Stromal cell of bone marrow (primary cell): ENCODE results near the gene SLC45A2.

Experiments used
- DNase-seq: peaks from one replicate; pipeline ENCODE4 v3.0.0-alpha.2; 2012; ENCODE audit warnings: low read depth

The SLC45A2 gene

GRCh38 chr5:34007621-34008600, 23.4 kb upstream of the SLC45A2 start, which contains the start of gene AMACR:
AMACR (minus strand) TSS chr5:34008050; CDS start chr5:34008019, 31 bp downstream.
- DNase-seq = peak; percentile 85

DNA sequence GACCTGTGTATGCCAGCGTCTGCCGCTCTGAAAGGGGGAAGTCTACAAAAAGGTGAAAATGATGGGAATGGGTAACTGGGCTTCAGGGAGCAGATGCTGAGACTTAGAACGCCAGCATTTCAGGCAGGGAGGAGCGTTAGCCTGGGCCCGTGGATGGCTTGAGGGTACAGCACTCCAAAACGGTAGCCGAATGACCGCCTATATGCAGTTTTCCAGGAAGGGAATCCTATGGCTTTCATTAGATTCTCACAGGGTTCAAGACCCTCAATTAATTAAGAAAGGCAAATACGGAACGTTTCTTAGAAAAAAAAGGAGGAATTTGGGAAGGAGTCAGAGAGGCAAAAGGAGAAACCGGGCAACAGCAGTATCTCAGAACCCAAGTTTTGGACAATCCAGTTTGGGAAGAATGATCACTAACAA, 22.7 kb upstream of the SLC45A2 start:
- DNase-seq = no peak

DNA sequence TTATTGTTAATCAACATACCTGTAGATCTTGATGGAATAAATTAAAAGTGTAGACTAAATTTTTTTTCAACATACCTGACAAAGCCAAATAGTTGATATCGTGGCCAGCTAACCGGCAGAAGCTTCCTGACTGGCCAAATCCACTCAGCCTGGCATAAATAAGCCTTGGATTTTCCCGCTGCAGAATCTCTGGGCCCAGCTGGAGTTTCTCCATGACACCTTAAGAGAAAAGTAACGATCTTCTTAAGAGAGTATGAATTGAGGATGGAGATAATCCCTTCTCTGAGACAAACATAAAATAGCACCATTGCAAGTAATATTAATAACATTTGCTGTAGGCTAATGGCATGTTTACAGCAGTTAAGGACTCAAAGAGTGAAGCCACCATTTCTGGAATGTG, 21.2 kb upstream of the SLC45A2 start:
- DNase-seq = no peak

- no peak for DNase-seq
Measured at GRCh38 chr5:34005211-34005610, 20.7 kb upstream of the SLC45A2 start.

DNA sequence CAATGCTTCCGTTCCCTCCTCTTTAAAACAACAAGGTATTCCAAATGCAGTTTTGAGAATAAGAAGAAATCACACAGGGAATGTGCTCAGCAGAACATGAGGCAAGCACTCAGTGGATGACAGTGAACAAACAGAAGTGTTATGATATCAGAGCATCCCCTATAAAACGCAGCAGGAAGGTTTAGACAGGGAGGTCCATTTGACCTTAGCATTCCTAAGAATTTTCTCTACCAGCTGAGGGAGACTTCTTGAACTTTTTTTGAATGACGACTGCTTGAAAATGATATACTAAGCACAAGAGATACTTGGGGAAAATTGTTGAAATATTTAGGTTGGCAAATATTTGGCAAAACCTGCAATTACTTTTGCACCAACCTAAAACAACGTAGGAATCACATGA, 19.4 kb upstream of the SLC45A2 start:
- DNase-seq = no peak

DNA sequence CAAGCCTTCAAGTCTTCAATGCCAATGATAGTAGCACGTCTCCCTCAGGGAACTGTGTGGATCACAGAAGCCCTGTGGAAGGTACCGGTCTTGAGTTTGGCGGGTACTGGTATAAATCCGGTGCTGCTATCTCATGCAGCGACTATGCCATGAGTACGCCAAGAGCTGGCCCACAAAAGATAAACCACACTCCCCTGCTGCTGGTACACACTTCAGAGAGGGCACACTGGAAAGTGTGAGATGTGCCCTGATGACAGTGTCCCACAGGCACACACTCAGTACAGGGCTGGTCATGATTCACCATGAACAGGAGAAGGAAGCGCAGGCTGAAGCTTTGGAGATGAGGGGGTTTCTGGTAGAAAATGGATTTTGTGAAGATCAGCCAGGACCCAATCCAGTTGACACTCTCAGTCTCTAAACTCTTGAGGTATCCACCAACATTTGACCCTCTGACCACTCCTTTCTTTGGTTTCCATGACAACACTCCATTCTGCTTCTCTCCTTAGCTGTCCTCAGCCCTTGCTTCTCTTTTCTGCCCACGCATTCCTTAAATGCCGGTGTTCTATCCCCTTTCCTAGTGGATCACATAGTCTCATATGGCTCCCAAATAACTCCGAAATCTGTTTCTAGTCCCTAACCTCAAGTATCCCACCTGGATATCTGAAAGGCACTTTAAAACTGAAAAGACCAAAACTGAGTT, 18.3 kb upstream of the SLC45A2 start:
- DNase-seq = no peak

GRCh38 chr5:34001241-34001841, 16.8 kb upstream of the SLC45A2 start:
- DNase-seq = no peak

- DNase-seq = no peak
Measured at GRCh38 chr5:33999978-34000377, 15.5 kb upstream of the SLC45A2 start.

DNA sequence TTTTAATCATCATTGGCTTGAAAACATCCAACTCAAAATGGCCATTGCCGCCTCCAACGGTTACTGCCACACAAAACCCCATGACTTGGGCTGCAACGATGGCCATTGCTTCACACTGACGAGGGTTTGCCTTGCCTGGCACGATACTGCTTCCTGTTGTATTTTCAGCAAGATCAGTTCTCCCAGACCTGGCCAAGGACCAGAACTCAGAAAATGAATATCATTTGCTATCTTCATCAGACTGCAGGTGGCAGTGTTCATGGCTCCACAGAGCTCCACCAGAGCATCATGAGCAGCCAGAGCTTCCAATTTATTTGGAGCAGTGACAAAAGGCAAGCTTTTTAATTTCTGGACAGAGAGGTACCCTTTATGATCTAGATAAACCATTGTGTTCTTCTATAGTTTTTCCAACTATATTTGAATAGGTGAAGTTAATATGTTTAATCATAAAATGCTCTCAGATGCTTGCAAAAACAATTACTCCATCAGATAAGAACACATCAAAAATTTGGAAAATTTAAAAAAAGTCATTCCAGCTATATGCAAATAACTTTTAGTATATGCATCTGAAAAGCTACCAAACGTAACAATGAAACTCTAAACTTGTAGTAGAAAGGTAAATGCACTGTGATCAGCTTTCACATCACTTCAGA, 13.0 kb upstream of the SLC45A2 start:
- peak; percentile 88 for DNase-seq

GRCh38 chr5:33995865-33996264, 11.4 kb upstream of the SLC45A2 start:
- DNase-seq = no peak

DNA sequence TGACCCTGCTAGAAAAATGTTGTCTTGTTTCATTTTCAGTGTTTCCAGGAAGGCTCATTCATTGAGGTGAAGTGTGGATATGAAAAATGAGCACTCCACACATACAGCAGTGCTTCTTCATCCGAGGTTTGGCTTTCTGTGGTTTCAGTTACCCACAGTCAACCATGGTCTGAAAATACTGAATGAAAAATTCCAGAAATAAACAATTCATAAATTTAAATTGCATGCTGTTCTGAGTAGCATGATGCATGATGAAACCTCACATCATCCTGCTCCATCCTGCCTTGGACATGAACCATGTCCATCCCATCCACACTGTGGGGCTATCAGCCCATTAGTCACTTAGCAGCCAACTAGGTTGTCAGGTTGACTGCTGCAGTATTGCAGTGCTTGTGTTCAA, 10.4 kb upstream of the SLC45A2 start:
- peak; percentile 66 for DNase-seq

DNA sequence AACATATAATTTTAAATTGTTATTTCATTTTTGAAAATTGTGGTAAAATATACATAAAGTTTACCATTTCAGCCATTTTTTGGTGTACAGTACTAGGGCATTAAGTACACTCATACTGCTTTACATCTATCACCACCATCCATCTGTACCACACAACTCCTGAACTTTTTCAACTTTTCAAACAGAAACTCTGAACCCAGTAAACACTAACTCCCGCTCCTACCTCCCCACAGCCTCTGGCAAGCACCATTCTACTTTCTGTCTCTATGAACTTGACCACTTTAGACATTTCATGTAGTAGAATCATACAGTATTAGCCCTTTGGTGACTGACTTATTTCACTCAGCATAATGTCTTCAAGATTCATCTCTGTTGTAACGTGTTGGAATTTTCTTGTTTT, 8.4 kb upstream of the SLC45A2 start:
- DNase-seq = no peak

GRCh38 chr5:33985447-33985846, 954 bp upstream of the SLC45A2 start:
- DNase-seq = no peak

GRCh38 chr5:33984178-33984577, 315 bp downstream of the SLC45A2 start:
- DNase-seq = no peak

DNA sequence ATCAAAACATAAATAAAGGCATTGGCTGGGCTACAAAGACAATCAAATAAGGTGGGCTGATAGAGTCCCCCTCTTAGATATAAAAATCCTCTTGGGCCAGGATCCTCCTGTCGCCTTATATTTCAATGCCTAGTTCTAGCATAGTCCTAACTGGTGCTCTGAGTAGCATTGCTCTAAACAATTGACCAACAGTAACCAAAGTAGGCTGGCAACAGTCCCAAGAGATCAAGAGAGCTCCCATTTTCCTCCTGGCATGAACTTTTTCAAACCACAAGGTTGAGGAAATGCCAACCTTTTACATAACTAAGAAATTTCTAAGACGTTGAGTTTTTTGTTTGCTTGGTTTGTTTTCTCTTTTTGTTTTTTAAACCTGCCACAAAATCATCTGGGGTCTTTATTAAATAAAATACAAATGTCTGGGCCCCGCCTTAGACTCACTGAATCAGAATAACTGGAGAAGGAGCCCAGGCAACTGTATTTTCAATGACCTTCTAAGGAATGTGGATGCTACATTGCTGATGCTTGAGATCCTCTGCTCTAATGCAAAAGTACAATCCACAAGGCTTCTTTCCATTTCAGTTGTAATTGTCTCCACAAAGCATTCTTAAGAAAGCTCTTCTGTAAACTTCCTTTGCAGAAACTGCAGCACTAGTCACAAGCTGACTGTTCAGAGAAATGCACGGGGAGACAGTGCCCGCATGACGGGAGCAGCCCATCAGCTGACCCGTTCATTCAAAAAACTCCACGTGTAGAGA, 2.9 kb downstream of the SLC45A2 start:
- DNase-seq = no peak

- DNase-seq = no peak
Measured at GRCh38 chr5:33980030-33980429, 4.5 kb downstream of the SLC45A2 start.

DNA sequence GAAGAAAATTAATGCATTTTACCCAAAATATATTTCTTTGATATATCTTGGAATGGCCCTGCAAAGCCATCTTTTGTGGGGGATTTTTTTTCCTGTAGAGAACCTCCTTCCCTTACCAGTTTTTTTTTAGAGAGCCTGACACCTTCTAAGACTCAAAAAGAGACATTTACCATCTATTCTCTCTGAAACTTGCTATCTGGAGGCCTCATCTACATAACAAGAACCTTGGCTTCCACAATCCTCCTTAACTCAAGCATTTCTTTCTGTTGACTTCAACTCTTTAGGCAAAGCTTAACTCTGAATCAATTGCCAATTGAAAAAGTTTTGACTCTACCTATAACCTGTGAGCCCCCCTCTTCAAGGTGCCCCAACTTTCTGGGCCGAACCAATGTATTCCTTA, 6.2 kb downstream of the SLC45A2 start:
- DNase-seq = no peak

DNA sequence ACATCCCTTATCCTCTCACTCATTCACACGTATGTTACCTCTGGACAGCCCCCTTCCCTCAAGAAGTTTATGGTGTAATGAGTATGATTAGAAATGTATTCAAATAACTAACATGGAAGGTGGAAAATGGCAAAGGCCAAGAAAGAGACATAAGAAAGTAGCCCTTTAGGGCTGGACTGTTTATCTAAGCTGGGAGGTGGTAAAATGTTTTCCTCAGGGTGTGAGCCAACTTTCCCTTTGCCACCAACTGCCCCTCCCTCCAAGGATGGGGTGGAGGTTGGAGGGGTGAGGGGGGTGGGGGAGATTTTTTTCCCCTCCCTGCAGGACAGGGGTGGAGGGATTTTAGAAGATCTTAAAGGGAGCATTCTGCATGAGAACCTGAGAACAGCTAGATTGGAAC, 8.2 kb downstream of the SLC45A2 start:
- DNase-seq = no peak

DNA sequence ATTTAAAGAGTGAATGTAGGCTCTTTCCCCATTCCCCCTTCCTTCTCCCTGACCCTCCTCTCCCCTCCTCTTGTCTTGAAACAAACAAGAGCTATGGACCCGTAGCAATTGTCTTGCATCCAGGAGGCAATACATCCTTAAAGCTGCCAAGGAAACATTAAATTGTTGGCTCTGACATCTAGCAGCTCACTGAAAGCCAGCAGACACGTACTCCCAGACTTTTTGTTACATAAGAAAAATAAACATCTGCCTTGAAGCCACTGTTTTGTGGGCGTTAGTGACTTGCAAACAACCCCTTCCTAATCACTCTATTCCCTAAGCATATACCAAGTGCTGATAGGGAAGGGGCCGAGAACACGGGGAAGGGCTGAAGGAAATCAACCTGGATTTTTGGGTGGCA, 8.6 kb downstream of the SLC45A2 start:
- DNase-seq = no peak

- DNase-seq = no peak
Measured at GRCh38 chr5:33973271-33973670, 11.2 kb downstream of the SLC45A2 start.
